Omental fat pad (tissue), 4 donors: ENCODE data around the gene LRRC45. TPM values are rescaled to one million over a fixed set of nuclear protein-coding genes. Genes with fewer than 3 reads are reported as not detected.

ENCODE experiments used
- ATAC-seq: fragments of 150-250 bp; one replicate; pipeline ENCODE4 v1.9.1; 2016; ENCODE audit warnings: mild to moderate bottlenecking, moderate library complexity; ENCODE audit not compliant: low FRiP score
- DNase-seq: peaks from one replicate; pipeline ENCODE4 v3.0.0-alpha.2; 2019; ENCODE audit warnings: low spot score
- CTCF ChIP-seq, 3 donors: fragments of 450-650 bp; IDR thresholded peaks; one replicate each; pipeline ENCODE4 v1.5.1; 2016 to 2017; ENCODE audit warnings: antibody characterized with exemption in 3 of 3, mild to moderate bottlenecking in 3 of 3, moderate library complexity in 2 of 3
- total RNA-seq, 4 donors: library from RNA; depleted of rRNA; stranded (reverse); fragments of >200 nt; gene quantifications; one replicate each; pipeline ENCODE4 v1.1.0, GENCODE V29; 2016

The LRRC45 gene
- total RNA-seq, 4 donors from 2014 or later = 4.7 to 12.3 (median 5.6) TPM

- DNase-seq = no peak
- no peak for ATAC-seq
- no peak for TF ChIP-seq CTCF (IDR thresholded peaks at IDR 0.05)
These were observed 17.3 kb upstream of the LRRC45 start for GRCh38 chr17:82005701-82006348.

- no peak for DNase-seq
- ATAC-seq = peak; percentile 35
- TF ChIP-seq CTCF (IDR thresholded peaks at IDR 0.05) = no peak
These were observed 16.5 kb upstream of the LRRC45 start for GRCh38 chr17:82006468-82007227.

- ATAC-seq (no peak), DNase-seq (no peak)
- no peak for TF ChIP-seq CTCF (IDR thresholded peaks at IDR 0.05)
These were observed 15.9 kb upstream of the LRRC45 start for GRCh38 chr17:82007228-82007494.

GRCh38 chr17:82007495-82008257, 15.4 kb upstream of the LRRC45 start:
- DNase-seq = no peak
- TF ChIP-seq CTCF (IDR thresholded peaks at IDR 0.05) = no peak
- no peak for ATAC-seq

- ATAC-seq (no peak), DNase-seq (no peak)
- no peak for TF ChIP-seq CTCF (IDR thresholded peaks at IDR 0.05)
These were observed 14.7 kb upstream of the LRRC45 start for GRCh38 chr17:82008258-82008940.

- no peak for DNase-seq
- TF ChIP-seq CTCF (IDR thresholded peaks at IDR 0.05) = no peak
- ATAC-seq = no peak
These were observed 14.1 kb upstream of the LRRC45 start for GRCh38 chr17:82008941-82009405.
